Mammary epithelial cell (primary cell): Measurements from ENCODE around the gene COG7.

Experiments
- CTCF ChIP-seq, 2 donors: IDR thresholded peaks in 1 of 2; conservative IDR thresholded peaks in 1 of 2; 2 replicates each; pipeline ENCODE4 v1.5.1; 2011 to 2012; ENCODE audit warnings: inconsistent platforms in 2 of 2, low read length in 2 of 2, mild to moderate bottlenecking in 2 of 2, control low read depth in 1 of 2, low read depth in 1 of 2; ENCODE audit not compliant: insufficient read depth in 1 of 2; ENCODE audit errors: extremely low read depth in 1 of 2
- EZH2 ChIP-seq: IDR thresholded peaks from 2 replicates; pipeline ENCODE4 v1.6.1; 2012; ENCODE audit warnings: low read length, inconsistent platforms, borderline replicate concordance

GRCh38 chr16:23464196-23464595, 11.2 kb upstream of the COG7 start:
- TF ChIP-seq CTCF (conservative IDR thresholded peaks at IDR 0.05 in 1 of 2, IDR thresholded peaks at IDR 0.05 in 1 of 2; ENCODE audit: extremely low read depth in 1 of 2, insufficient read depth in 1 of 2, low read depth in 1 of 2, low read length in 2 of 2) (no peak), EZH2 (no peak)
